SIG-M5 (cell line): Measurements from ENCODE around the gene CPM.

Experiments used
- DNase-seq: peaks from one replicate; lab custom pipeline; 2025; lab: John Stamatoyannopoulos, UW

The CPM gene

GRCh38 chr12:68932961-68933893 lies at the start of gene CPM:
TSS of gene CPM (minus strand) at chr12:68933171. CDS start at chr12:68932837, 334 bp downstream.
- DNase-seq, result no peak

GRCh38 chr12:68981516-68981915 lies 48.5 kb upstream of the CPM start:
- DNase-seq, result no peak

GRCh38 chr12:68980476-68981212 lies 47.7 kb upstream of the CPM start:
- no peak for DNase-seq

GRCh38 chr12:68978678-68979077 lies 45.7 kb upstream of the CPM start:
- no peak for DNase-seq

GRCh38 chr12:68977909-68978610 lies 45.1 kb upstream of the CPM start:
- no peak for DNase-seq

GRCh38 chr12:68977335-68977734 lies 44.4 kb upstream of the CPM start:
- DNase-seq, result no peak

GRCh38 chr12:68976395-68976841 lies 43.4 kb upstream of the CPM start:
- no peak for DNase-seq

- DNase-seq, result no peak
Observed at GRCh38 chr12:68975811-68976210, 42.8 kb upstream of the CPM start.

- DNase-seq, result no peak
Observed at GRCh38 chr12:68972595-68972994, 39.6 kb upstream of the CPM start.

- DNase-seq, result no peak
Observed at GRCh38 chr12:68971404-68971803, 38.4 kb upstream of the CPM start.

GRCh38 chr12:68970951-68971350 lies 38.0 kb upstream of the CPM start:
- no peak for DNase-seq

- no peak for DNase-seq
Observed at GRCh38 chr12:68970306-68970705, 37.3 kb upstream of the CPM start.

- DNase-seq, result no peak
Observed at GRCh38 chr12:68967046-68967445, 34.1 kb upstream of the CPM start.

GRCh38 chr12:68963856-68964745 lies 31.1 kb upstream of the CPM start:
- DNase-seq, result no peak

GRCh38 chr12:68962877-68963855 lies 30.2 kb upstream of the CPM start:
- peak; percentile 41 for DNase-seq

GRCh38 chr12:68959891-68960464 lies 27.0 kb upstream of the CPM start:
- DNase-seq, result no peak

- DNase-seq, result no peak
Observed at GRCh38 chr12:68959143-68959858, 26.3 kb upstream of the CPM start.

GRCh38 chr12:68958322-68958721 lies 25.4 kb upstream of the CPM start:
- no peak for DNase-seq

GRCh38 chr12:68957273-68957672 lies 24.3 kb upstream of the CPM start:
- no peak for DNase-seq
